Aorta (tissue), 5 donors: ENCODE results near the gene DOK5. TPM values are rescaled to one million over a fixed set of nuclear protein-coding genes. Genes with fewer than 3 reads are reported as not detected.

ENCODE experiments used
- ATAC-seq: fragments of 200-7000 bp; cut with Tn5 transposase; one replicate; pipeline ENCODE4 v1.9.1; 2022; ENCODE audit warnings: moderate library complexity; ENCODE audit not compliant: low FRiP score
- DNase-seq, 2 donors: peaks; one replicate each; pipeline ENCODE4 v3.0.0-alpha.2; 2020
- H3K27ac ChIP-seq, 2 donors: one replicate each; pipeline ENCODE4 v1.5.1; 2013; ENCODE audit warnings: low read length in 2 of 2, mild to moderate bottlenecking in 2 of 2, moderate library complexity in 2 of 2, control low read depth in 1 of 2, inconsistent platforms in 1 of 2, low read depth in 1 of 2
- H3K27me3 ChIP-seq, 2 donors: one replicate each; pipeline ENCODE4 v1.6.1; 2013; ENCODE audit warnings: control low read depth in 1 of 2, low read length in 1 of 2, mild to moderate bottlenecking in 1 of 2, moderate library complexity in 1 of 2; ENCODE audit not compliant: insufficient read depth in 2 of 2, control insufficient read depth in 1 of 2
- H3K36me3 ChIP-seq, 2 donors: one replicate each; pipeline ENCODE4 v1.6.1; 2013; ENCODE audit warnings: control low read depth in 1 of 2, low read length in 1 of 2, mild to moderate bottlenecking in 1 of 2; ENCODE audit not compliant: insufficient read depth in 2 of 2, control insufficient read depth in 1 of 2
- H3K4me1 ChIP-seq, 2 donors: one replicate each; pipeline ENCODE4 v1.6.1; 2013; ENCODE audit warnings: low read length in 2 of 2, control low read depth in 1 of 2, mild to moderate bottlenecking in 1 of 2, moderate library complexity in 1 of 2; ENCODE audit not compliant: insufficient read depth in 2 of 2, control insufficient read depth in 1 of 2
- H3K4me3 ChIP-seq, 2 donors: one replicate each; pipeline ENCODE4 v1.5.1; 2013; ENCODE audit warnings: low read length in 2 of 2, control low read depth in 1 of 2, mild to moderate bottlenecking in 1 of 2
- H3K9me3 ChIP-seq: one replicate; pipeline ENCODE4 v1.6.1; 2013; ENCODE audit warnings: mild to moderate bottlenecking, low read length; ENCODE audit not compliant: control insufficient read depth
- WGBS, 2 donors: extraction: QIAGEN DNeasy Blood & Tissue Kit; methylation state at CpG; one replicate each; pipeline ENCODE4 v1.1.7; 2013; 5-methylcytosine and 5-hydroxymethylcytosine counted together
- intact Hi-C, 2 donors: fragments of 100-400 bp; cut with DNase I; formaldehyde crosslinking; loops; one replicate each; pipeline versions ENCODE4 v1.14.2 to v1.15.0; 2022
- polyA plus RNA-seq, 2 donors: library from polyadenylated mRNA; stranded (reverse); fragments of 200-250 nt; gene quantifications; one replicate each; pipeline ENCODE4 v1.2.3, GENCODE V29; 2013
- total RNA-seq, 2 donors: library from RNA; stranded (reverse); fragmentation: NEBNext Ultra II Directional; extraction: Animal tissue kit (Norgen Biotek cat#: 25700); gene quantifications; one replicate each; pipeline ENCODE4 v1.2.1, GENCODE V29; 2021
- donor health status: healthy with polysubstance abuse.
- donor health status: Bipolar disorder and iron deficiency.
- donor health status: DM: no; HTN: no; CAD: no.
- donor health status: DM: no; HTN: no; CAD: no.
- donor health status: DM: yes; HTN: yes; CAD: no.

DOK5 gene
- total and polyA plus RNA-seq, 4 donors: 5.2 to 13.3 (median 9.0) TPM

GRCh38 chr20:54549658-54550326 lies 74.4 kb downstream of the DOK5 start:
- no peaks in the 10 kb centered on the region for H3K36me3 ChIP-seq
- DNase-seq (no peak), ATAC-seq (no peak)
- 19 to 24% methylated on average over 3 of the region's 3 CpGs for WGBS, 2 donors
- H3K27me3 ChIP-seq: no peaks in the 10 kb centered on the region
- no peak overlapping the region for H3K4me3 ChIP-seq
- H3K27ac ChIP-seq: no peak overlapping the region
- peaks cover 0 to 5% of the 10 kb centered on the region in 2 donors for H3K4me1 ChIP-seq
- intact Hi-C loops: loop anchor here in 1 of 2 donors (10.0 kb wide), 1 partner anchor 205 kb away; no protein-coding TSS in a partner anchor
- H3K9me3 ChIP-seq: no peaks in the 10 kb centered on the region

- H3K27me3 ChIP-seq: no peaks in the 10 kb centered on the region
- WGBS, 2 donors: 87 to 90% methylated on average over 5 of the region's 5 CpGs
- no peaks in the 10 kb centered on the region for H3K36me3 ChIP-seq
- H3K9me3 ChIP-seq: no peaks in the 10 kb centered on the region
- ATAC-seq (no peak), DNase-seq (no peak)
- H3K27ac ChIP-seq: no peak overlapping the region
- peaks cover 0 to 2% of the 10 kb centered on the region in 2 donors for H3K4me1 ChIP-seq
- H3K4me3 ChIP-seq: no peak overlapping the region
- intact Hi-C loops: no loop called here
Measured at GRCh38 chr20:54550776-54551396, 75.5 kb downstream of the DOK5 start.

- H3K27me3 ChIP-seq: no peaks in the 10 kb centered on the region
- DNase-seq (no peak), ATAC-seq (no peak)
- H3K36me3 ChIP-seq: no peaks in the 10 kb centered on the region
- H3K4me1 ChIP-seq: peaks cover 0 to 4% of the 10 kb centered on the region in 2 donors
- H3K4me3 ChIP-seq: no peak overlapping the region
- intact Hi-C loops: no loop called here
- no peak overlapping the region for H3K27ac ChIP-seq
- no peaks in the 10 kb centered on the region for H3K9me3 ChIP-seq
Measured at GRCh38 chr20:54554006-54554405, 78.6 kb downstream of the DOK5 start.

GRCh38 chr20:54555150-54555549 lies 79.8 kb downstream of the DOK5 start:
- H3K9me3 ChIP-seq: no peaks in the 10 kb centered on the region
- no peak overlapping the region for H3K27ac ChIP-seq
- 86 to 92% methylated on average over 3 of the region's 3 CpGs for WGBS, 2 donors
- intact Hi-C loops: no loop called here
- ATAC-seq: no peak
- H3K4me1 ChIP-seq: peaks cover 0 to 4% of the 10 kb centered on the region in 2 donors
- H3K36me3 ChIP-seq: no peaks in the 10 kb centered on the region
- DNase-seq: no peak
- H3K27me3 ChIP-seq: no peaks in the 10 kb centered on the region
- no peak overlapping the region for H3K4me3 ChIP-seq

GRCh38 chr20:54556406-54556805 lies 81.0 kb downstream of the DOK5 start:
- intact Hi-C loops: no loop called here

GRCh38 chr20:54557806-54558590 lies 82.6 kb downstream of the DOK5 start:
- H3K4me1 ChIP-seq: peaks cover 0 to 4% of the 10 kb centered on the region in 2 donors
- H3K4me3 ChIP-seq: no peak overlapping the region
- no peaks in the 10 kb centered on the region for H3K36me3 ChIP-seq
- 64 to 65% methylated on average over 3 of the region's 3 CpGs for WGBS, 2 donors
- DNase-seq: no peak
- H3K27ac ChIP-seq: no peak overlapping the region
- intact Hi-C loops: no loop called here
- no peaks in the 10 kb centered on the region for H3K9me3 ChIP-seq
- H3K27me3 ChIP-seq: no peaks in the 10 kb centered on the region
- no peak for ATAC-seq

More at GRCh38 chr20:54556406-54556805, 81.0 kb downstream of the DOK5 start:
- WGBS, 2 donors: 90 to 95% methylated on average over 2 of the region's 2 CpGs
- Histone ChIP-seq H3K4me3 (no peak overlapping the region), H3K27ac (no peak overlapping the region), H3K36me3 (no peaks in the 10 kb centered on the region), H3K9me3 (no peaks in the 10 kb centered on the region), H3K4me1 (peaks cover 0 to 4% of the 10 kb centered on the region in 2 donors), H3K27me3 (no peaks in the 10 kb centered on the region)
- ATAC-seq (no peak), DNase-seq (no peak)

- no peak overlapping the region for H3K4me3 ChIP-seq
- no peak for DNase-seq
- intact Hi-C loops: loop anchor here in 1 of 2 donors (10.0 kb wide), 1 partner anchor 85 kb away; the partner anchor contains the start of gene DOK5
- 8 to 12% methylated on average over 3 of the region's 3 CpGs for WGBS, 2 donors
- H3K27ac ChIP-seq: no peak overlapping the region
- peaks cover 0 to 4% of the 10 kb centered on the region in 2 donors for H3K4me1 ChIP-seq
- H3K27me3 ChIP-seq: no peaks in the 10 kb centered on the region
- no peak for ATAC-seq
- no peaks in the 10 kb centered on the region for H3K9me3 ChIP-seq
- no peaks in the 10 kb centered on the region for H3K36me3 ChIP-seq
Measured at GRCh38 chr20:54559890-54560289, 84.5 kb downstream of the DOK5 start.

- H3K27me3 ChIP-seq: no peaks in the 10 kb centered on the region
- intact Hi-C loops: loop anchor here in 1 of 2 donors (10.0 kb wide), 1 partner anchor 86 kb away; the partner anchor contains the start of gene DOK5
- no peak overlapping the region for H3K4me3 ChIP-seq
- 16 to 20% methylated on average over 4 of the region's 4 CpGs for WGBS, 2 donors
- no peaks in the 10 kb centered on the region for H3K9me3 ChIP-seq
- DNase-seq (no peak), ATAC-seq (no peak)
- H3K27ac ChIP-seq: no peak overlapping the region
- H3K36me3 ChIP-seq: no peaks in the 10 kb centered on the region
- peaks cover 0 to 4% of the 10 kb centered on the region in 2 donors for H3K4me1 ChIP-seq
Measured at GRCh38 chr20:54560357-54560756, 85.0 kb downstream of the DOK5 start.
